Measurements from ENCODE around the gene COA1. TPM values are rescaled to one million over a fixed set of nuclear protein-coding genes. Genes with fewer than 3 reads are reported as not detected.

COA1 gene
- polyA plus RNA-seq, 1 of the 3 experiments (the other 2 are of a cell fraction) = 42.8 TPM

DNA sequence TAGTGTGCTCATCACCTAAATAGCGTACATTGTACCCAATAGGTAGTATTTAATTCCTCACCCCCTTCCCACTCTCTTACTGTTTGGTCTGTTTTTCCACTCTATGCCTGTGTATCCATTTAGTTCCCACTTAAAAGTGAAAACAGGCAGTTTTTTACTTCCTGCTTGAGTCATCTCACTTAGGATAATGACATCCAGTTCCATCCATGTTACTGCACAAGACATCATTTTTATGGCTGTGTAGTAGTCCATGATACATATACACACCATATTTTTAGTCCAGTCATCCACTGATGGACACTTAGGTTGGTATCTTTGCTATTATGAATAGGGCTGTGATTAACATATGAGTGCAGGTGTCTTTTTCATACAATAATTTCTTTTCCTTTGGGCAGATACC, 136.3 kb downstream of the COA1 start:
- H3K27ac ChIP-seq (ENCODE audit: low read depth in 2 of 2, low read length in 1 of 2) = peak overlapping the region in 1 of 2 experiments; percentile 46; a peak in 2 of 4 replicates
- H2AFZ ChIP-seq (ENCODE audit: low read depth) = no peak overlapping the region
- ChIA-PET CTCF (interaction anchor here (3.2 kb wide), 1 partner anchor 11 kb away, joined by 27 read pairs; the partner anchor contains the start of gene STK17A), POLR2A (no interaction called here)
- peaks cover 26% of the 10 kb centered on the region for H3F3A ChIP-seq (replicated peaks; ENCODE audit: insufficient read depth)
- no peaks in the 10 kb centered on the region for H3K9me2 ChIP-seq
- peaks cover 100% of the 10 kb centered on the region for H3K79me2 ChIP-seq (ENCODE audit: insufficient read depth)
- DNase-seq = no peak
- WGBS (ENCODE audit: low lambda C conversion rate) = 92% methylated on average over 1 of the region's 1 CpG
- TF ChIP-seq EZH2phosphoT487 (IDR thresholded peaks at IDR 0.05; ENCODE audit: borderline replicate concordance, low read depth) (no peak), TEAD4 (IDR thresholded peaks at IDR 0.05; ENCODE audit: borderline replicate concordance, insufficient read depth) (no peak), SMC3 (IDR thresholded peaks at IDR 0.05; ENCODE audit: low read depth, low read length) (no peak), EP300 (IDR thresholded peaks at IDR 0.05; ENCODE audit: borderline replicate concordance in 1 of 2, low read depth in 1 of 2, low read length in 1 of 2) (no peak), GATA2 (CRISPR knock-in tag; IDR thresholded peaks at IDR 0.05) (no peak), RCOR1 (IDR thresholded peaks at IDR 0.05; ENCODE audit: low read length) (no peak), GABPA (IDR thresholded peaks at IDR 0.05; ENCODE audit: low read depth) (no peak), REST (IDR thresholded peaks at IDR 0.05; ENCODE audit: low read depth, low read length) (no peak), PBX3 (IDR thresholded peaks at IDR 0.05) (no peak), ELF1 (IDR thresholded peaks at IDR 0.05) (no peak), MEF2A (IDR thresholded peaks at IDR 0.05; ENCODE audit: borderline replicate concordance, low read depth) (no peak)
- TF ChIP-seq, protein P1, sequence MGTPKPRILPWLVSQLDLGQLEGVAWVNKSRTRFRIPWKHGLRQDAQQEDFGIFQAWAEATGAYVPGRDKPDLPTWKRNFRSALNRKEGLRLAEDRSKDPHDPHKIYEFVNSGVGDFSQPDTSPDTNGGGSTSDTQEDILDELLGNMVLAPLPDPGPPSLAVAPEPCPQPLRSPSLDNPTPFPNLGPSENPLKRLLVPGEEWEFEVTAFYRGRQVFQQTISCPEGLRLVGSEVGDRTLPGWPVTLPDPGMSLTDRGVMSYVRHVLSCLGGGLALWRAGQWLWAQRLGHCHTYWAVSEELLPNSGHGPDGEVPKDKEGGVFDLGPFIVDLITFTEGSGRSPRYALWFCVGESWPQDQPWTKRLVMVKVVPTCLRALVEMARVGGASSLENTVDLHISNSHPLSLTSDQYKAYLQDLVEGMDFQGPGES (IDR thresholded peaks at IDR 0.05; ENCODE audit: low read depth, low read length) = no peak
- TF ChIP-seq, protein P2, sequence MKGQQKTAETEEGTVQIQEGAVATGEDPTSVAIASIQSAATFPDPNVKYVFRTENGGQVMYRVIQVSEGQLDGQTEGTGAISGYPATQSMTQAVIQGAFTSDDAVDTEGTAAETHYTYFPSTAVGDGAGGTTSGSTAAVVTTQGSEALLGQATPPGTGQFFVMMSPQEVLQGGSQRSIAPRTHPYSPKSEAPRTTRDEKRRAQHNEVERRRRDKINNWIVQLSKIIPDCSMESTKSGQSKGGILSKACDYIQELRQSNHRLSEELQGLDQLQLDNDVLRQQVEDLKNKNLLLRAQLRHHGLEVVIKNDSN (IDR thresholded peaks at IDR 0.05; ENCODE audit: borderline replicate concordance, low read depth) = no peak
- TF ChIP-seq, protein P3, sequence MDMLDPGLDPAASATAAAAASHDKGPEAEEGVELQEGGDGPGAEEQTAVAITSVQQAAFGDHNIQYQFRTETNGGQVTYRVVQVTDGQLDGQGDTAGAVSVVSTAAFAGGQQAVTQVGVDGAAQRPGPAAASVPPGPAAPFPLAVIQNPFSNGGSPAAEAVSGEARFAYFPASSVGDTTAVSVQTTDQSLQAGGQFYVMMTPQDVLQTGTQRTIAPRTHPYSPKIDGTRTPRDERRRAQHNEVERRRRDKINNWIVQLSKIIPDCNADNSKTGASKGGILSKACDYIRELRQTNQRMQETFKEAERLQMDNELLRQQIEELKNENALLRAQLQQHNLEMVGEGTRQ (IDR thresholded peaks at IDR 0.05; ENCODE audit: borderline replicate concordance, low read depth, low read length) = no peak
- TF ChIP-seq, protein P4, sequence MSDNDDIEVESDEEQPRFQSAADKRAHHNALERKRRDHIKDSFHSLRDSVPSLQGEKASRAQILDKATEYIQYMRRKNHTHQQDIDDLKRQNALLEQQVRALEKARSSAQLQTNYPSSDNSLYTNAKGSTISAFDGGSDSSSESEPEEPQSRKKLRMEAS (IDR thresholded peaks at IDR 0.05; ENCODE audit: low read depth) = no peak
- H3K4me2 ChIP-seq = no peak overlapping the region
- H4K20me1 ChIP-seq (ENCODE audit: insufficient read depth) = peaks cover 100% of the 10 kb centered on the region
- no peak overlapping the region for H3K4me3 ChIP-seq (ENCODE audit: low read depth in 2 of 2, low read length in 1 of 2)
- peaks cover 0 to 19% of the 10 kb centered on the region in 2 experiments; a peak in 2 of 4 replicates for H3K4me1 ChIP-seq (ENCODE audit: control insufficient read depth in 1 of 2, insufficient read depth in 2 of 2, low read depth in 1 of 2, low read length in 1 of 2)
- peaks cover 16 to 55% of the 10 kb centered on the region in 2 experiments for H3K36me3 ChIP-seq (replicated peaks in 1 of 2; ENCODE audit: control insufficient read depth in 1 of 2, insufficient read depth in 2 of 2, low read length in 1 of 2)
- H3K9ac ChIP-seq = no peak overlapping the region
- H3K9me3 ChIP-seq = no peaks in the 10 kb centered on the region
- no peaks in the 10 kb centered on the region for H3K27me3 ChIP-seq (ENCODE audit: insufficient read depth)
